Measurements from ENCODE around the gene TBX4.

The TBX4 gene

GRCh38 chr17:61465550-61466237 is 13.5 kb downstream of the TBX4 start:
- no peak for DNase-seq (ENCODE audit: low spot score)

GRCh38 chr17:61466246-61466645 is 14.0 kb downstream of the TBX4 start:
- no peak for DNase-seq (ENCODE audit: low spot score)

- DNase-seq (ENCODE audit: low spot score): no peak
Measured at GRCh38 chr17:61467416-61468262, 15.4 kb downstream of the TBX4 start.

- no peak for DNase-seq (ENCODE audit: low spot score)
Measured at GRCh38 chr17:61468263-61468907, 16.2 kb downstream of the TBX4 start.

GRCh38 chr17:61469474-61469873 is 17.3 kb downstream of the TBX4 start:
- no peak for DNase-seq (ENCODE audit: low spot score)

- DNase-seq (ENCODE audit: low spot score): no peak
Measured at GRCh38 chr17:61469949-61470348, 17.7 kb downstream of the TBX4 start.

GRCh38 chr17:61470530-61471136 is 18.4 kb downstream of the TBX4 start:
- no peak for DNase-seq (ENCODE audit: low spot score)

GRCh38 chr17:61474235-61474927 is 22.2 kb downstream of the TBX4 start:
- DNase-seq (ENCODE audit: low spot score): no peak

GRCh38 chr17:61474934-61475333 is 22.7 kb downstream of the TBX4 start:
- DNase-seq (ENCODE audit: low spot score): no peak

- no peak for DNase-seq (ENCODE audit: low spot score)
Measured at GRCh38 chr17:61475726-61476125, 23.5 kb downstream of the TBX4 start.

GRCh38 chr17:61476476-61477203 is 24.4 kb downstream of the TBX4 start:
- DNase-seq (ENCODE audit: low spot score): no peak

- DNase-seq (ENCODE audit: low spot score): no peak
Measured at GRCh38 chr17:61477204-61477834, 25.1 kb downstream of the TBX4 start.

GRCh38 chr17:61478026-61478789 is 26.0 kb downstream of the TBX4 start:
- DNase-seq (ENCODE audit: low spot score): no peak

GRCh38 chr17:61478790-61479492 is 26.7 kb downstream of the TBX4 start:
- DNase-seq (ENCODE audit: low spot score): no peak

GRCh38 chr17:61479493-61480413 is 27.5 kb downstream of the TBX4 start:
- no peak for DNase-seq (ENCODE audit: low spot score)

- no peak for DNase-seq (ENCODE audit: low spot score)
Measured at GRCh38 chr17:61480414-61480807, 28.2 kb downstream of the TBX4 start.

GRCh38 chr17:61481421-61481820 is 29.2 kb downstream of the TBX4 start:
- DNase-seq (ENCODE audit: low spot score): no peak

GRCh38 chr17:61482467-61482866 is 30.2 kb downstream of the TBX4 start:
- DNase-seq (ENCODE audit: low spot score): no peak

Data from putamen (tissue), 1 donor.